ENCODE data around the gene DPY19L1.

DNA sequence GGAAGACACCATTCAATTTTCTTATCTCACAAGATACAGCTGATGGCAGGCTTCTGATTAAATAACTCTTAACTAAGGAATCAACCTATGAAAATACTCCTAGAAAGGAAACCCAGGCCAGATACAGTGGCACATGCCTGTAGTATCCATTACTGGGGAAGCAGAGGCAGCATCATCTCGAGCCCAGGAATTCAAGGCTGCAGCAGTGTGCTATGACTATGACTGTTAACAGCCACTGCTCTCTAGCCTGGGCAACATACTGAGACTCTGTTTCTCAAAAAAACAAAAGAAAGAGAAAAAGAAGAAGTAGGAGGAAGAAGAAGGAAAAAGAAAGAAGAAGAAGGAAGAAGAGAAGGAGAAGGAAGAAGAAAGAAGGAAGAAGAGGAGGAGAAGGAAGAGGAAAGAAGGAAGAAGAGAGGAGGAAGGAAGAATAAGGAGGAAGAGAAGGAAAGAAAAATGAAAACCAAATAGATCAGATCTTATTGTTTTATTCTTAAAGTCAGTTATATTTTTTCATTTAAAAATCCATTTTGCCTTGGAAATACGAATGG, 18.0 kb downstream of the DPY19L1 start:
- TF ChIP-seq, protein P1, sequence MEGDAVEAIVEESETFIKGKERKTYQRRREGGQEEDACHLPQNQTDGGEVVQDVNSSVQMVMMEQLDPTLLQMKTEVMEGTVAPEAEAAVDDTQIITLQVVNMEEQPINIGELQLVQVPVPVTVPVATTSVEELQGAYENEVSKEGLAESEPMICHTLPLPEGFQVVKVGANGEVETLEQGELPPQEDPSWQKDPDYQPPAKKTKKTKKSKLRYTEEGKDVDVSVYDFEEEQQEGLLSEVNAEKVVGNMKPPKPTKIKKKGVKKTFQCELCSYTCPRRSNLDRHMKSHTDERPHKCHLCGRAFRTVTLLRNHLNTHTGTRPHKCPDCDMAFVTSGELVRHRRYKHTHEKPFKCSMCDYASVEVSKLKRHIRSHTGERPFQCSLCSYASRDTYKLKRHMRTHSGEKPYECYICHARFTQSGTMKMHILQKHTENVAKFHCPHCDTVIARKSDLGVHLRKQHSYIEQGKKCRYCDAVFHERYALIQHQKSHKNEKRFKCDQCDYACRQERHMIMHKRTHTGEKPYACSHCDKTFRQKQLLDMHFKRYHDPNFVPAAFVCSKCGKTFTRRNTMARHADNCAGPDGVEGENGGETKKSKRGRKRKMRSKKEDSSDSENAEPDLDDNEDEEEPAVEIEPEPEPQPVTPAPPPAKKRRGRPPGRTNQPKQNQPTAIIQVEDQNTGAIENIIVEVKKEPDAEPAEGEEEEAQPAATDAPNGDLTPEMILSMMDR (IDR thresholded peaks at IDR 0.05), result no peak
- no peak for TF ChIP-seq POLR2A (IDR thresholded peaks at IDR 0.05; ENCODE audit: low read depth)

Data from esophagus muscularis mucosa (tissue), 3 donors.